GM18502 (cell line): ENCODE measurements around the gene ADAMTS4.

Experiments
- ATAC-seq: cut with Tn5 transposase; IDR thresholded peaks from one replicate; pipeline ENCODE4 v1.9.1; 2021; ENCODE audit warnings: mild to moderate bottlenecking; ENCODE audit not compliant: unreplicated experiment, poor library complexity

The ADAMTS4 gene

GRCh38 chr1:161222175-161223019, 23.5 kb upstream of the ADAMTS4 start:
- ATAC-seq: no peak

GRCh38 chr1:161220002-161220401, 21.1 kb upstream of the ADAMTS4 start:
- ATAC-seq: no peak

- ATAC-seq: no peak
Measured at GRCh38 chr1:161219078-161219892, 20.4 kb upstream of the ADAMTS4 start.

- ATAC-seq: no peak
Measured at GRCh38 chr1:161218301-161219077, 19.6 kb upstream of the ADAMTS4 start.

GRCh38 chr1:161217831-161218230, 19.0 kb upstream of the ADAMTS4 start:
- ATAC-seq: no peak

GRCh38 chr1:161216945-161217712, 18.3 kb upstream of the ADAMTS4 start:
- peak; percentile 78 for ATAC-seq

GRCh38 chr1:161215076-161215475, 16.2 kb upstream of the ADAMTS4 start, which contains the start of gene FCER1G:
Gene FCER1G, plus strand, starts transcription at chr1:161215295. Its CDS starts 27 bp downstream, at chr1:161215322.
- ATAC-seq: no peak

- no peak for ATAC-seq
Measured at GRCh38 chr1:161214369-161214768, 15.5 kb upstream of the ADAMTS4 start.

- peak; percentile 63 for ATAC-seq
Measured at GRCh38 chr1:161209790-161210409, 11.0 kb upstream of the ADAMTS4 start.

- ATAC-seq: no peak
Measured at GRCh38 chr1:161207173-161207572, 8.3 kb upstream of the ADAMTS4 start.

GRCh38 chr1:161206411-161207140, 7.7 kb upstream of the ADAMTS4 start:
- no peak for ATAC-seq

- ATAC-seq: peak; percentile 95
Measured at GRCh38 chr1:161201836-161202712, 3.2 kb upstream of the ADAMTS4 start, which contains the start of gene NDUFS2. Gene NDUFS2, plus strand, starts transcription at chr1:161202367. Its CDS starts 19 bp downstream, at chr1:161202386.

- no peak for ATAC-seq
Measured at GRCh38 chr1:161200992-161201835, 2.4 kb upstream of the ADAMTS4 start.

GRCh38 chr1:161200421-161200991, 1.7 kb upstream of the ADAMTS4 start:
- ATAC-seq: no peak

- ATAC-seq: no peak
Measured at GRCh38 chr1:161199506-161200139, 769 bp upstream of the ADAMTS4 start.
